Coronary artery (tissue), 2 donors: ENCODE data around the gene MT1HL1.

Source experiments
- DNase-seq: peaks from one replicate; pipeline ENCODE4 v3.0.0-alpha.2; 2017; ENCODE audit warnings: low spot score
- H3K27ac ChIP-seq, 2 donors: fragments of 200-600 bp; sonication (generic); one replicate each; pipeline ENCODE4 v1.5.1; 2016 to 2019
- H3K4me3 ChIP-seq: fragments of 200-600 bp; sonication (generic); 2 replicates; pipeline ENCODE4 v1.5.1; 2016; ENCODE audit warnings: mild to moderate bottlenecking, moderate library complexity
- CTCF ChIP-seq: fragments of 200-600 bp; sonication (generic); IDR thresholded peaks from one replicate; pipeline ENCODE4 v1.5.1; 2019; ENCODE audit warnings: antibody characterized with exemption

Gene MT1HL1

GRCh38 chr1:237009611-237010010, 5.4 kb upstream of the MT1HL1 start:
- DNase-seq, result no peak
- no peak overlapping the region for H3K27ac ChIP-seq
- no peak for TF ChIP-seq CTCF
- H3K4me3 ChIP-seq, result no peak overlapping the region

GRCh38 chr1:237007147-237007881, 3.1 kb upstream of the MT1HL1 start:
- H3K27ac ChIP-seq, result no peak overlapping the region

GRCh38 chr1:237005674-237006073, 1.4 kb upstream of the MT1HL1 start:
- Histone ChIP-seq H3K27ac (no peak overlapping the region), H3K4me3 (no peak overlapping the region)
- no peak for TF ChIP-seq CTCF
- DNase-seq, result no peak

More at GRCh38 chr1:237007147-237007881, 3.1 kb upstream of the MT1HL1 start:
- H3K4me3 ChIP-seq, result no peak overlapping the region
- no peak for DNase-seq
- TF ChIP-seq CTCF, result no peak

- DNase-seq, result no peak
- TF ChIP-seq CTCF, result no peak
- Histone ChIP-seq H3K27ac (no peak overlapping the region), H3K4me3 (no peak overlapping the region)
Measured at GRCh38 chr1:237003516-237003915, 725 bp downstream of the MT1HL1 start.

- no peak for DNase-seq
- TF ChIP-seq CTCF, result no peak
- no peak overlapping the region for H3K4me3 ChIP-seq
- no peak overlapping the region for H3K27ac ChIP-seq
Measured at GRCh38 chr1:237000191-237000590, 4.0 kb downstream of the MT1HL1 start.

- no peak overlapping the region for H3K4me3 ChIP-seq
- no peak for DNase-seq
- H3K27ac ChIP-seq, result no peak overlapping the region
- TF ChIP-seq CTCF, result no peak
Measured at GRCh38 chr1:236998546-236998945, 5.7 kb downstream of the MT1HL1 start.

GRCh38 chr1:236997882-236998281, 6.4 kb downstream of the MT1HL1 start:
- DNase-seq, result no peak
- Histone ChIP-seq H3K27ac (no peak overlapping the region), H3K4me3 (no peak overlapping the region)
- no peak for TF ChIP-seq CTCF
